GM12878 (cell line): Measurements from ENCODE around the gene SHH. TPM values are rescaled to one million over a fixed set of nuclear protein-coding genes. Genes with fewer than 3 reads are reported as not detected.
A peak's percentile ranks its signal among the peaks of the same experiment; 100 is the strongest.

Experiments
- ATAC-seq: fragments of 200-7000 bp; cut with Tn5 transposase; 3 replicates; pipeline ENCODE4 v1.9.1; 2020; ENCODE audit warnings: mild to moderate bottlenecking, moderate library complexity
- BruUV-seq: library from RNA; stranded (reverse); fragments of 400-500 nt; replicated peaks from 2 replicates; lab custom pipeline; 2021; lab: Mats Ljungman, UMichigan
- CTCF ChIA-PET: fragments of 300-600 bp; sonication (Branson Sonifier 250); formaldehyde crosslinking; extraction: SDS; loops from one replicate; lab custom pipeline; 2021; ENCODE audit warnings: inconsistent platforms; lab: Yijun Ruan, JAX
- POLR2A ChIA-PET: fragments of 350-600 bp; formaldehyde crosslinking; extraction: SDS; loops from one replicate; lab custom pipeline; 2021; ENCODE audit warnings: inconsistent platforms; lab: Charles Lee
- RAD21 ChIA-PET: fragments of 300-600 bp; sonication (Branson Sonifier 250); formaldehyde crosslinking; loops from one replicate; lab custom pipeline; 2023; ENCODE audit warnings: antibody characterized with exemption; ENCODE audit not compliant: unreplicated experiment; lab: Charles Lee
- SMC1A ChIA-PET: fragments of 300-600 bp; sonication (Branson Sonifier 250); formaldehyde crosslinking; loops from one replicate; lab custom pipeline; 2023; ENCODE audit not compliant: unreplicated experiment, uncharacterized antibody; lab: Charles Lee
- DNase-seq: peaks from one replicate; pipeline ENCODE4 v3.0.0-alpha.2; 2011; ENCODE audit warnings: low read depth, low spot score
- FAIRE-seq: peaks from 3 replicates; lab custom pipeline; 2011; peaks lifted over from hg19 to GRCh38; lab: Jason Lieb, UNC
- H2AFZ ChIP-seq: 2 replicates; pipeline ENCODE4 v1.6.0; 2011; ENCODE audit warnings: low read depth, low read length, control low read depth; ENCODE audit not compliant: control insufficient read depth
- H3K27ac ChIP-seq: 2 replicates; pipeline ENCODE4 v1.5.1; 2011; ENCODE audit warnings: control low read depth; ENCODE audit not compliant: control insufficient read depth, insufficient read depth
- H3K27me3 ChIP-seq, 2 experiments: replicated peaks in 1 of 2; 2 replicates each; pipeline versions ENCODE4 v1.6.0 to v1.6.1; 2011; ENCODE audit warnings: low read length in 1 of 2; ENCODE audit not compliant: control insufficient read depth in 2 of 2, insufficient read depth in 2 of 2
- H3K36me3 ChIP-seq, 2 experiments: 2 replicates each; pipeline ENCODE4 v1.5.1; 2011; ENCODE audit warnings: low read length in 1 of 2; ENCODE audit not compliant: control insufficient read depth in 2 of 2, insufficient read depth in 2 of 2
- H3K4me1 ChIP-seq: 2 replicates; pipeline ENCODE4 v1.6.1; 2011; ENCODE audit warnings: mild to moderate bottlenecking, low read length, moderate library complexity, mixed read lengths; ENCODE audit not compliant: control insufficient read depth, insufficient read depth
- H3K4me2 ChIP-seq: 2 replicates; pipeline ENCODE4 v1.6.0; 2011; ENCODE audit warnings: control low read depth; ENCODE audit not compliant: control insufficient read depth, insufficient read depth
- H3K4me3 ChIP-seq: fragments of 200-600 bp; sonication (generic); 2 replicates; pipeline ENCODE4 v1.5.1; 2016
- H3K79me2 ChIP-seq: 2 replicates; pipeline ENCODE4 v1.6.0; 2011; ENCODE audit warnings: low read length; ENCODE audit not compliant: control insufficient read depth, insufficient read depth
- H3K9ac ChIP-seq: 2 replicates; pipeline ENCODE4 v1.8.0; 2011; ENCODE audit warnings: low read length, control low read depth, mixed read lengths; ENCODE audit not compliant: control insufficient read depth, insufficient read depth
- H3K9me3 ChIP-seq: replicated peaks from 3 replicates; pipeline ENCODE4 v1.5.1; 2011; ENCODE audit warnings: mild to moderate bottlenecking, low read length; ENCODE audit not compliant: control insufficient read depth, insufficient read depth
- H4K20me1 ChIP-seq: 2 replicates; pipeline ENCODE4 v1.6.0; 2011; ENCODE audit not compliant: control insufficient read depth, insufficient read depth
- BACH1 ChIP-seq: fragments of 450-650 bp; IDR thresholded peaks from 2 replicates; pipeline ENCODE4 v1.6.1; 2017; ENCODE audit warnings: mild to moderate bottlenecking, borderline replicate concordance
- CBX5 ChIP-seq: sonication (generic); IDR thresholded peaks from 2 replicates; pipeline ENCODE4 v1.6.1; 2016; ENCODE audit warnings: low read depth, moderate library complexity, mild to moderate bottlenecking, inconsistent platforms
- CHD4 ChIP-seq: fragments of 200-600 bp; sonication (generic); IDR thresholded peaks from 2 replicates; pipeline ENCODE4 v1.6.1; 2016; ENCODE audit warnings: mild to moderate bottlenecking
- EZH2 ChIP-seq: IDR thresholded peaks from 2 replicates; pipeline ENCODE4 v1.6.1; 2012; ENCODE audit warnings: low read depth, mild to moderate bottlenecking, control low read depth, inconsistent platforms, low read length, borderline replicate concordance; ENCODE audit not compliant: control insufficient read depth
- IKZF2 ChIP-seq, 2 experiments: fragments of 450-650 bp; IDR thresholded peaks; 2 replicates each; pipeline ENCODE4 v1.6.1; 2017; ENCODE audit warnings: mild to moderate bottlenecking in 2 of 2, moderate library complexity in 2 of 2
- KAT2A ChIP-seq: conservative IDR thresholded peaks from 2 replicates; pipeline ENCODE4 v1.6.1; 2011; ENCODE audit warnings: low read depth, low read length; ENCODE audit not compliant: control insufficient read depth
- SP1 ChIP-seq: IDR thresholded peaks from one replicate; pipeline ENCODE4 v1.6.1; 2011; ENCODE audit warnings: low read depth, low read length
- TAF1 ChIP-seq: IDR thresholded peaks from 2 replicates; pipeline ENCODE4 v1.6.1; 2011; ENCODE audit warnings: mild to moderate bottlenecking, low read depth, low read length, borderline replicate concordance
- WRNIP1 ChIP-seq: IDR thresholded peaks from 2 replicates; pipeline ENCODE4 v1.6.1; 2011; ENCODE audit warnings: low read depth, low read length, improper control_type of control experiment, borderline replicate concordance
- ZZZ3 ChIP-seq: IDR thresholded peaks from 2 replicates; pipeline ENCODE4 v1.6.1; 2011; ENCODE audit warnings: low read depth; ENCODE audit not compliant: control insufficient read depth, insufficient read length
- WGBS: methylation state at CpG from one replicate; pipeline ENCODE4 v1.1.6; 2016; ENCODE audit warnings: low lambda C conversion rate; ENCODE audit not compliant: insufficient replicate concordance, insufficient coverage; ENCODE audit errors: missing lambda C conversion rate; 5-methylcytosine and 5-hydroxymethylcytosine counted together
- in situ Hi-C: fragments of 300-500 bp; cut with MboI; formaldehyde crosslinking; loops from 9 replicates; pipeline ENCODE4 v1.14.3; 2018; ENCODE audit warnings: mixed read lengths
- intact Hi-C: fragments of 100-400 bp; cut with micrococcal nuclease; formaldehyde crosslinking; loops from one replicate; pipeline ENCODE4 v1.14.2; 2022; ENCODE audit not compliant: unreplicated experiment
- polyA plus RNA-seq, 11 experiments: library from polyadenylated mRNA; depleted of rRNA in 4 of 11; unstranded in 6 of 11; stranded (reverse) in 5 of 11; fragments of >200 nt; fragmentation: Nextera tagmentation in 4 of 11; fragmentation: Illumina TruSeq in 1 of 11; extraction: Ambion mirVana in 4 of 11; extraction: Trizol in 1 of 11; gene quantifications; 1 replicate in 1 of 11; 2 replicates in 10 of 11; pipeline versions ENCODE4 v1.2.1 to v1.2.3, GENCODE V29; 2011 to 2016; ENCODE audit warnings: inconsistent platforms in 2 of 11, missing spikeins in 2 of 11, low read depth in 1 of 11
- total RNA-seq, 4 experiments: library from RNA; depleted of rRNA in 3 of 4; stranded (reverse); fragments of >200 nt in 3 of 4; fragmentation: Illumina TruSeq in 1 of 4; extraction: Trizol in 1 of 4; gene quantifications; 2 replicates each; pipeline versions ENCODE4 v1.2.1 to v1.2.3, GENCODE V29; 2013 to 2021
- TF ChIP-seq, protein P1 (sequence below): fragments of 450-650 bp; IDR thresholded peaks from 2 replicates; pipeline ENCODE4 v1.6.1; 2017; ENCODE audit warnings: mild to moderate bottlenecking, low read depth, inconsistent platforms; ENCODE audit not compliant: poor library complexity, severe bottlenecking
- TF ChIP-seq, protein P2 (sequence below): fragments of 450-650 bp; IDR thresholded peaks from 2 replicates; pipeline ENCODE4 v1.6.1; 2017; ENCODE audit warnings: mild to moderate bottlenecking
- TF ChIP-seq, protein P3 (sequence below): fragments of 450-650 bp; IDR thresholded peaks from 2 replicates; pipeline ENCODE4 v1.6.1; 2016; ENCODE audit warnings: mild to moderate bottlenecking
- TF ChIP-seq, protein P4 (sequence below): IDR thresholded peaks from 2 replicates; pipeline ENCODE4 v1.6.1; 2012; ENCODE audit warnings: low read length, inconsistent platforms
- TF ChIP-seq, protein P5 (sequence below): fragments of 450-650 bp; IDR thresholded peaks from 2 replicates; pipeline ENCODE4 v1.6.1; 2017; ENCODE audit warnings: low read depth, mild to moderate bottlenecking, moderate library complexity

Gene SHH
- total and polyA plus RNA-seq, 10 of the 15 experiments (the other 5 are each of a cell fraction or from before 2014, with no cell fraction given): not detected

DNA sequence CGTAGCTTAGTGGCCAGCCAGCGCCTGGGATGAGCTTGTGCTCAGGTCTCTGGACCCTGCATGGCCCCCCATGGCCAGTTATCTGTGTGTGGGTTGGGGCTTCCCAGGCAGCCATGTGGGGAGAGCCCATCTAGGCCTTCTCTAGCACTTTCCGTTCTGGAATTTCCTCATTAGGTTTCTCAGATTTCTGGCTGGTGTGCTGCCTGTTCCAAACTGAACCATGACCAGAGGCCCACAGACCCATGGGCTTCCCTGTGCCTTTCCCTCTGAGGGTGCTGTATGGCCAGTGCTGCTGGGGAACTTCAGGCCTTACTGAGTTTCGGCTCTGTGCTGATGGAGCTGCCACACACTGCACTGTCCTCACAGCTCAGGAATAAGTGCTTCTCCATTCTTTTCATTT lies 50.2 kb downstream of the SHH start:
- H3K4me2 ChIP-seq: no peak overlapping the region
- no peak overlapping the region for H2AFZ ChIP-seq
- H3K9ac ChIP-seq: no peak overlapping the region
- H3K9me3 ChIP-seq: peaks cover 15% of the 10 kb centered on the region; the same call in 2 of the 3 replicates
- H4K20me1 ChIP-seq: no peaks in the 10 kb centered on the region
- peaks cover 26% of the 10 kb centered on the region for H3K4me1 ChIP-seq
- H3K27me3 ChIP-seq: no peaks in the 10 kb centered on the region
- DNase-seq (no peak), FAIRE-seq (no peak), ATAC-seq (no peak)
- no peak overlapping the region for H3K4me3 ChIP-seq
- in situ Hi-C loops: loop anchor here (25.0 kb wide), 1 partner anchor 375 kb away; no protein-coding TSS in a partner anchor
- SMC1A ChIA-PET: interaction anchor here (1.3 to 2.1 kb wide), 3 partner anchors 39 to 163 kb away, joined by 3 to 10 read pairs (median 5); no protein-coding TSS in a partner anchor
- 0 out of 2 replicates have a peak overlapping the region, but pooled peaks have one; percentile 77 for H3K27ac ChIP-seq
- POLR2A ChIA-PET: no interaction called here
- intact Hi-C loops: loop anchor here (10.0 kb wide), 1 partner anchor 837 kb away; no protein-coding TSS in a partner anchor
- H3K79me2 ChIP-seq: peaks cover 57% of the 10 kb centered on the region
- TF ChIP-seq EZH2: no peak
- TF ChIP-seq, protein P1, sequence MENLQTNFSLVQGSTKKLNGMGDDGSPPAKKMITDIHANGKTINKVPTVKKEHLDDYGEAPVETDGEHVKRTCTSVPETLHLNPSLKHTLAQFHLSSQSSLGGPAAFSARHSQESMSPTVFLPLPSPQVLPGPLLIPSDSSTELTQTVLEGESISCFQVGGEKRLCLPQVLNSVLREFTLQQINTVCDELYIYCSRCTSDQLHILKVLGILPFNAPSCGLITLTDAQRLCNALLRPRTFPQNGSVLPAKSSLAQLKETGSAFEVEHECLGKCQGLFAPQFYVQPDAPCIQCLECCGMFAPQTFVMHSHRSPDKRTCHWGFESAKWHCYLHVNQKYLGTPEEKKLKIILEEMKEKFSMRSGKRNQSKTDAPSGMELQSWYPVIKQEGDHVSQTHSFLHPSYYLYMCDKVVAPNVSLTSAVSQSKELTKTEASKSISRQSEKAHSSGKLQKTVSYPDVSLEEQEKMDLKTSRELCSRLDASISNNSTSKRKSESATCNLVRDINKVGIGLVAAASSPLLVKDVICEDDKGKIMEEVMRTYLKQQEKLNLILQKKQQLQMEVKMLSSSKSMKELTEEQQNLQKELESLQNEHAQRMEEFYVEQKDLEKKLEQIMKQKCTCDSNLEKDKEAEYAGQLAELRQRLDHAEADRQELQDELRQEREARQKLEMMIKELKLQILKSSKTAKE: no peak
- no peak for TF ChIP-seq KAT2A
- TF ChIP-seq, protein P2, sequence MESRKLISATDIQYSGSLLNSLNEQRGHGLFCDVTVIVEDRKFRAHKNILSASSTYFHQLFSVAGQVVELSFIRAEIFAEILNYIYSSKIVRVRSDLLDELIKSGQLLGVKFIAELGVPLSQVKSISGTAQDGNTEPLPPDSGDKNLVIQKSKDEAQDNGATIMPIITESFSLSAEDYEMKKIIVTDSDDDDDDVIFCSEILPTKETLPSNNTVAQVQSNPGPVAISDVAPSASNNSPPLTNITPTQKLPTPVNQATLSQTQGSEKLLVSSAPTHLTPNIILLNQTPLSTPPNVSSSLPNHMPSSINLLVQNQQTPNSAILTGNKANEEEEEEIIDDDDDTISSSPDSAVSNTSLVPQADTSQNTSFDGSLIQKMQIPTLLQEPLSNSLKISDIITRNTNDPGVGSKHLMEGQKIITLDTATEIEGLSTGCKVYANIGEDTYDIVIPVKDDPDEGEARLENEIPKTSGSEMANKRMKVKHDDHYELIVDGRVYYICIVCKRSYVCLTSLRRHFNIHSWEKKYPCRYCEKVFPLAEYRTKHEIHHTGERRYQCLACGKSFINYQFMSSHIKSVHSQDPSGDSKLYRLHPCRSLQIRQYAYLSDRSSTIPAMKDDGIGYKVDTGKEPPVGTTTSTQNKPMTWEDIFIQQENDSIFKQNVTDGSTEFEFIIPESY: no peak
- TF ChIP-seq SP1: no peak
- TF ChIP-seq CHD4: no peak
- TF ChIP-seq, protein P3, sequence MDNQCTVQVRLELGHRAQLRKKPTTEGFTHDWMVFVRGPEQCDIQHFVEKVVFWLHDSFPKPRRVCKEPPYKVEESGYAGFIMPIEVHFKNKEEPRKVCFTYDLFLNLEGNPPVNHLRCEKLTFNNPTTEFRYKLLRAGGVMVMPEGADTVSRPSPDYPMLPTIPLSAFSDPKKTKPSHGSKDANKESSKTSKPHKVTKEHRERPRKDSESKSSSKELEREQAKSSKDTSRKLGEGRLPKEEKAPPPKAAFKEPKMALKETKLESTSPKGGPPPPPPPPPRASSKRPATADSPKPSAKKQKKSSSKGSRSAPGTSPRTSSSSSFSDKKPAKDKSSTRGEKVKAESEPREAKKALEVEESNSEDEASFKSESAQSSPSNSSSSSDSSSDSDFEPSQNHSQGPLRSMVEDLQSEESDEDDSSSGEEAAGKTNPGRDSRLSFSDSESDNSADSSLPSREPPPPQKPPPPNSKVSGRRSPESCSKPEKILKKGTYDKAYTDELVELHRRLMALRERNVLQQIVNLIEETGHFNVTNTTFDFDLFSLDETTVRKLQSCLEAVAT: no peak
- TF ChIP-seq BACH1: no peak
- no peak for TF ChIP-seq WRNIP1
- TF ChIP-seq, protein P4, sequence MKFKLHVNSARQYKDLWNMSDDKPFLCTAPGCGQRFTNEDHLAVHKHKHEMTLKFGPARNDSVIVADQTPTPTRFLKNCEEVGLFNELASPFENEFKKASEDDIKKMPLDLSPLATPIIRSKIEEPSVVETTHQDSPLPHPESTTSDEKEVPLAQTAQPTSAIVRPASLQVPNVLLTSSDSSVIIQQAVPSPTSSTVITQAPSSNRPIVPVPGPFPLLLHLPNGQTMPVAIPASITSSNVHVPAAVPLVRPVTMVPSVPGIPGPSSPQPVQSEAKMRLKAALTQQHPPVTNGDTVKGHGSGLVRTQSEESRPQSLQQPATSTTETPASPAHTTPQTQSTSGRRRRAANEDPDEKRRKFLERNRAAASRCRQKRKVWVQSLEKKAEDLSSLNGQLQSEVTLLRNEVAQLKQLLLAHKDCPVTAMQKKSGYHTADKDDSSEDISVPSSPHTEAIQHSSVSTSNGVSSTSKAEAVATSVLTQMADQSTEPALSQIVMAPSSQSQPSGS: no peak
- TF ChIP-seq, protein P5, sequence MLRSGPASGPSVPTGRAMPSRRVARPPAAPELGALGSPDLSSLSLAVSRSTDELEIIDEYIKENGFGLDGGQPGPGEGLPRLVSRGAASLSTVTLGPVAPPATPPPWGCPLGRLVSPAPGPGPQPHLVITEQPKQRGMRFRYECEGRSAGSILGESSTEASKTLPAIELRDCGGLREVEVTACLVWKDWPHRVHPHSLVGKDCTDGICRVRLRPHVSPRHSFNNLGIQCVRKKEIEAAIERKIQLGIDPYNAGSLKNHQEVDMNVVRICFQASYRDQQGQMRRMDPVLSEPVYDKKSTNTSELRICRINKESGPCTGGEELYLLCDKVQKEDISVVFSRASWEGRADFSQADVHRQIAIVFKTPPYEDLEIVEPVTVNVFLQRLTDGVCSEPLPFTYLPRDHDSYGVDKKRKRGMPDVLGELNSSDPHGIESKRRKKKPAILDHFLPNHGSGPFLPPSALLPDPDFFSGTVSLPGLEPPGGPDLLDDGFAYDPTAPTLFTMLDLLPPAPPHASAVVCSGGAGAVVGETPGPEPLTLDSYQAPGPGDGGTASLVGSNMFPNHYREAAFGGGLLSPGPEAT: no peak
- no peak for TF ChIP-seq CBX5
- no peak for TF ChIP-seq TAF1
- TF ChIP-seq IKZF2 (IDR thresholded peaks at IDR 0.05): no peak
- no peak for TF ChIP-seq ZZZ3
- RAD21 ChIA-PET: no interaction called here
- WGBS: 98% methylated on average over 4 of the region's 4 CpGs
- H3K36me3 ChIP-seq: peaks cover 31 to 41% of the 10 kb centered on the region in 2 experiments
- CTCF ChIA-PET: interaction anchor here (1.3 to 1.7 kb wide), 3 partner anchors 8 to 163 kb away, joined by 4 to 11 read pairs (median 4); no protein-coding TSS in a partner anchor
- no TSS peak for BruUV-seq
